Panc1 (cell line): ENCODE measurements around the gene TMEM106C.

Source experiments
- CTCF ChIP-seq: fragments of 450-650 bp; IDR thresholded peaks from 2 replicates; pipeline ENCODE4 v1.5.1; 2017; ENCODE audit warnings: mild to moderate bottlenecking
- POLR2AphosphoS5 ChIP-seq: IDR thresholded peaks from 2 replicates; pipeline ENCODE4 v1.6.1; 2012; ENCODE audit warnings: mild to moderate bottlenecking, low read depth, low read length, moderate library complexity
- SIN3A ChIP-seq: IDR thresholded peaks from 2 replicates; pipeline ENCODE4 v1.6.1; 2012; ENCODE audit warnings: low read depth, mild to moderate bottlenecking, low read length, moderate library complexity, borderline replicate concordance; ENCODE audit not compliant: insufficient read depth
- TCF7L2 ChIP-seq: IDR thresholded peaks from 2 replicates; pipeline ENCODE4 v1.6.1; 2011; ENCODE audit warnings: mild to moderate bottlenecking, low read depth, low read length, inconsistent platforms

DNA sequence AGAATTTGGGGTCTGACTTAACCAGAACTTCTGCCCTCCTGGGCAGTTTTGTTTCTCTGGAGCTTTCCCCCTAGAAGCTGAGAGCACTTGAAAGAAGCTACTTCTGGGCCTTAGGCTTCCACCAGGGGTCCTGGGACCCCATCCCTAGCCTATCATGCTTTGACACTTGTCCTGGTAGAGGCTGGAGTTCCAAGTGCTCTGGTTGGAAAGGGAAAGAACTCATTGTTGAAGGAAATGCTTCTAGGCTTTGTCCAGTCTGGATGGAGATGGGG is 42.3 kb downstream of the TMEM106C start:
- TF ChIP-seq CTCF (no peak), POLR2AphosphoS5 (no peak), SIN3A (no peak), TCF7L2 (no peak)
